ENCODE data around the gene NPR2.

Gene NPR2

GRCh38 chr9:35789541-35789940 is 1.9 kb upstream of the NPR2 start:
- TF ChIP-seq CTCF (IDR thresholded peaks at IDR 0.05; ENCODE audit: low read depth, low read length, missing control alignments): no peak
- H3K4me3 ChIP-seq (replicated peaks; ENCODE audit: low read depth, low read length): no peak overlapping the region

GRCh38 chr9:35790025-35790384 is 1.4 kb upstream of the NPR2 start:
- no peak for DNase-seq (ENCODE audit: extremely low read depth, low read depth)
- no peak for TF ChIP-seq CTCF (IDR thresholded peaks at IDR 0.05; ENCODE audit: low read depth, low read length, missing control alignments)
- H3K4me3 ChIP-seq (replicated peaks; ENCODE audit: low read depth, low read length): no peak overlapping the region

More at GRCh38 chr9:35789541-35789940, 1.9 kb upstream of the NPR2 start:
- DNase-seq (ENCODE audit: extremely low read depth, low read depth): no peak

GRCh38 chr9:35790385-35791296 is 750 bp upstream of the NPR2 start:
- DNase-seq (ENCODE audit: extremely low read depth, low read depth): peak; percentile 66
- H3K4me3 ChIP-seq (replicated peaks; ENCODE audit: low read depth, low read length): no peak overlapping the region
- TF ChIP-seq CTCF (IDR thresholded peaks at IDR 0.05; ENCODE audit: low read depth, low read length, missing control alignments): peak; percentile 85

GRCh38 chr9:35792024-35792813 is 828 bp downstream of the NPR2 start:
- TF ChIP-seq CTCF (IDR thresholded peaks at IDR 0.05; ENCODE audit: low read depth, low read length, missing control alignments): no peak
- H3K4me3 ChIP-seq (replicated peaks; ENCODE audit: low read depth, low read length): peak overlapping the region; percentile 39
- no peak for DNase-seq (ENCODE audit: extremely low read depth, low read depth)

GRCh38 chr9:35792826-35793225 is 1.4 kb downstream of the NPR2 start:
- DNase-seq (ENCODE audit: extremely low read depth, low read depth): no peak
- TF ChIP-seq CTCF (IDR thresholded peaks at IDR 0.05; ENCODE audit: low read depth, low read length, missing control alignments): no peak
- no peak overlapping the region for H3K4me3 ChIP-seq (replicated peaks; ENCODE audit: low read depth, low read length)

- no peak for TF ChIP-seq CTCF (IDR thresholded peaks at IDR 0.05; ENCODE audit: low read depth, low read length, missing control alignments)
- DNase-seq (ENCODE audit: extremely low read depth, low read depth): no peak
- no peak overlapping the region for H3K4me3 ChIP-seq (replicated peaks; ENCODE audit: low read depth, low read length)
Observed at GRCh38 chr9:35793461-35793860, 2.1 kb downstream of the NPR2 start.

All from HFF-Myc (cell line).